Middle frontal gyrus (tissue), 1 donor: Measurements from ENCODE around the gene DEFB129.
"Not testable (repeated sequence)": the region's sequence is repeated elsewhere in the genome, so short reads cannot be mapped to it uniquely, and the experiment has no call there.

Experiments
- DNase-seq: peaks from one replicate; pipeline ENCODE4 v3.0.0-alpha.2; 2015; ENCODE audit warnings: low spot score; ENCODE audit errors: extremely low spot score

The DEFB129 gene

GRCh38 chr20:226958-227357 lies at the start of gene DEFB129:
TSS of gene DEFB129 (plus strand) at chr20:227258. CDS start at chr20:227289, 31 bp downstream.
- DNase-seq = no peak

- no peak for DNase-seq
These were observed 42.8 kb upstream of the DEFB129 start for GRCh38 chr20:184288-184687.

GRCh38 chr20:187733-188132 lies 39.3 kb upstream of the DEFB129 start:
- no peak for DNase-seq

GRCh38 chr20:189611-190010 lies 37.4 kb upstream of the DEFB129 start, which contains the start of gene DEFB128:
TSS of gene DEFB128 (minus strand) at chr20:189711. CDS start at chr20:189623, 88 bp downstream.
- no peak for DNase-seq

- DNase-seq = no peak
These were observed 28.8 kb upstream of the DEFB129 start for GRCh38 chr20:198225-198624.

GRCh38 chr20:199996-200395 lies 27.1 kb upstream of the DEFB129 start:
- DNase-seq = no peak

GRCh38 chr20:203630-204029 lies 23.4 kb upstream of the DEFB129 start:
- not testable (repeated sequence) for DNase-seq

GRCh38 chr20:208942-209566 lies 18.0 kb upstream of the DEFB129 start:
- DNase-seq = no peak

GRCh38 chr20:210809-211502 lies 16.1 kb upstream of the DEFB129 start:
- no peak for DNase-seq

GRCh38 chr20:214383-214782 lies 12.7 kb upstream of the DEFB129 start:
- no peak for DNase-seq

- no peak for DNase-seq
These were observed 11.3 kb upstream of the DEFB129 start for GRCh38 chr20:215796-216195.

GRCh38 chr20:217266-217665 lies 9.8 kb upstream of the DEFB129 start:
- DNase-seq = no peak

GRCh38 chr20:219290-220115 lies 7.6 kb upstream of the DEFB129 start:
- DNase-seq = no peak

GRCh38 chr20:221258-221830 lies 5.7 kb upstream of the DEFB129 start:
- no peak for DNase-seq

GRCh38 chr20:225879-226278 lies 1.2 kb upstream of the DEFB129 start:
- not testable (repeated sequence) for DNase-seq

GRCh38 chr20:227439-228105 lies 514 bp downstream of the DEFB129 start:
- DNase-seq = no peak

- no peak for DNase-seq
These were observed 8.8 kb downstream of the DEFB129 start for GRCh38 chr20:235891-236290.

GRCh38 chr20:237489-237888 lies 10.4 kb downstream of the DEFB129 start:
- no peak for DNase-seq

- DNase-seq = no peak
These were observed 10.9 kb downstream of the DEFB129 start for GRCh38 chr20:237929-238328.

- no peak for DNase-seq
These were observed 15.8 kb downstream of the DEFB129 start for GRCh38 chr20:242905-243304.

GRCh38 chr20:251354-251753 lies 24.3 kb downstream of the DEFB129 start:
- DNase-seq = no peak
